ENCODE data around the gene TTI1.

TTI1 gene

DNA sequence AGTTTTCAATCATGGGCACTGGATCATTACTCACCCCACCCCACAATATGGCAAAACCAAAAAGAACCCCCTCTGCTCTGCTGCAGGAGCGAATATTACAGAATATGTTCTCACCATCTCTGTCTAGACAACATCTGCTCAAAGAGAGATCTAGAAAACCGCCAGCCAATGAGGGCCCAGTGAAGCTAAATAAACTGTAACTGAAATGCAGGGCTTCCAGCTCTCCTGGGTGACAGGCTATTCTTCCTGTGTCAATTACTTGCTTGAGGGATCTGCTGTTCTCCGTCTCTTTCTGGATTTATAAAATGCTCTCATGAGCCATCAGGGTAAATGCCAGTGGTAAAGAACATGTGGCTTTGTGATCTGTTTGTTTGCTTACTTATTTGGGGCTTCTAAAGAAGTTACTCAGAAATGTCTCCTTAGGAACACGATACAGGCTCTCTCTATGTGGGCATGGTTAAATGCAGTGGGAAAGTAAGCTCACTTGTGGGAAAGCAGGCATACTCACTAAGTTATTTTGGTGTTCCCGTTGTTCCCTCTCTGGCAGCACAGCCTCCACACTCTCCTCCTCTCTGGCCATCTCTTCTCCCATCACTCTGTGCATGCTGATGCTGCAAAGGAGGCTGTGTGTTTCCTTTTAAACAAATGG lies 44.8 kb downstream of the TTI1 start:
- in situ Hi-C loops (cut with HindIII; ENCODE audit: low sequenced_read_pairs): no loop called here
- peak; percentile 37 for DNase-seq (ENCODE audit: low read depth, low spot score)
- TF ChIP-seq, protein P1, sequence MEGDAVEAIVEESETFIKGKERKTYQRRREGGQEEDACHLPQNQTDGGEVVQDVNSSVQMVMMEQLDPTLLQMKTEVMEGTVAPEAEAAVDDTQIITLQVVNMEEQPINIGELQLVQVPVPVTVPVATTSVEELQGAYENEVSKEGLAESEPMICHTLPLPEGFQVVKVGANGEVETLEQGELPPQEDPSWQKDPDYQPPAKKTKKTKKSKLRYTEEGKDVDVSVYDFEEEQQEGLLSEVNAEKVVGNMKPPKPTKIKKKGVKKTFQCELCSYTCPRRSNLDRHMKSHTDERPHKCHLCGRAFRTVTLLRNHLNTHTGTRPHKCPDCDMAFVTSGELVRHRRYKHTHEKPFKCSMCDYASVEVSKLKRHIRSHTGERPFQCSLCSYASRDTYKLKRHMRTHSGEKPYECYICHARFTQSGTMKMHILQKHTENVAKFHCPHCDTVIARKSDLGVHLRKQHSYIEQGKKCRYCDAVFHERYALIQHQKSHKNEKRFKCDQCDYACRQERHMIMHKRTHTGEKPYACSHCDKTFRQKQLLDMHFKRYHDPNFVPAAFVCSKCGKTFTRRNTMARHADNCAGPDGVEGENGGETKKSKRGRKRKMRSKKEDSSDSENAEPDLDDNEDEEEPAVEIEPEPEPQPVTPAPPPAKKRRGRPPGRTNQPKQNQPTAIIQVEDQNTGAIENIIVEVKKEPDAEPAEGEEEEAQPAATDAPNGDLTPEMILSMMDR (IDR thresholded peaks at IDR 0.05; ENCODE audit: low read depth, low read length): no peak
- no peak overlapping the region for H3K4me3 ChIP-seq (ENCODE audit: low read depth, low read length)

DNA sequence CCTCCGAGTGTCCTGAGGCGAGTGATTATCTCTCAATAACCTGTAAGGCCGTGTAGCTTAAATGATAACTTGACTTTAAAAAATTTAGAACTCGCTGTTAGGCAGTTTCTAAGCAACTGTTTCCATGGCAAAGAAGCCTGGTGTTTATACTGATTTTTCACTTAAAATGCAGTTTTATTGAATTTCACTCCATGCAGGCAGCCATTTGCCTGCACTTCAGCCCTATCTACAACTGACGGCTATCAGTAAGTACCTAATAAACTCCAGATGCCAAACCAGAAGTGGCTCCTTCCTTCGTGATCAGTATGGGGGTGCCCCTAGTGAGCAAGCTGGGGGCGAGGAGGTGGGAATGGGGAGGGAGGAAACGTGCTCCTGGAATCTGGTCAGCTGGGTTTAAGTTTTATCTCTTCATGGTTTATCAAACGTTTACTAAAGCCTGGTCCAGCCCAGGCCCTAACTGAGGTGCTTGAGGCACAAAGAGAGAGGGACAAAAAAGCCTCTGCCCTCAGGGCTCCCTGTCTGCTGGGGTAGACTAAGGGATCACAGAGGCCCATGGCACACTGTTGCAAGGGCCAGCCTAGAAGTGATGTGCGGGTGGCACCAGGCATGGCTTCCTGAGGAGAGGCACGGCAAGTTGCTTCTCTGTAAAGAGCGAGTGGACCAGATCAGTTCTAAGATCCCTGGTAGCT lies 45.5 kb downstream of the TTI1 start:
- TF ChIP-seq, protein P1 (IDR thresholded peaks at IDR 0.05; ENCODE audit: low read depth, low read length): no peak
- no peak for DNase-seq (ENCODE audit: low read depth, low spot score)
- in situ Hi-C loops (cut with HindIII; ENCODE audit: low sequenced_read_pairs): no loop called here

DNA sequence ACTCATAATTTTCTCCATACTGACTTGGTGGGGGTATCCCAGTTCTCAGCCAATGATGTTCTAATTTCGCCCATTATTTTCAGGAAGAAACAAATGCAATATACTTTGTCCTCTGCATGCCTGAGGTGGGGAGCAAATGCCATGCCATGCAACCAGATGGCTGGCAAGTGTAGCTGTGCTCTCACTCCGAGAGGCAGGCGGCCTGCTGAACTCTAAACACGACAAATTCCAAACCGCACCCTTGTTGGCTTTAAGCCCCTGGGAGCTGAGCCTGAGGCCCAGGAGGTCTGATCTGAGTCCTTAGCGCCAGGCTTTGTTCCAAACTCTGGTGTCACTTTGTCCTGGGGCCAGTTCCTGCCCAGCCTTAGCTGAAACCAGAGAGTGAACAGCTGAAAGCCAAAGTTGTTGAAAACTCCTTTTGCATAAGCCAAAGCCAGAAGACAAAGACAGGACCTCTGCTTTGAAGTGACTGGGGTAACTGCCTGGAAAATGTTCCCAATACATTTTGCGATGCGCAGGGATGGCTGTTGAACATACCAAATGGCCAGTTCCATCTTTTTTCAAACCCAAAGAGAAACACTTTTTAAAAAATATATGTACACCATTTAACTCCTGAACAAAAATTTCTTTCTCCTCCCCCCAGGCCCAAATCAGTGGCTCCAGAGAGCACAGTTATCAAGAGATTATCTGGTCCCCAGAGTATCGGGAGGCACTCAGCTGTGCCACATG lies 46.2 kb downstream of the TTI1 start:
- in situ Hi-C loops (cut with HindIII; ENCODE audit: low sequenced_read_pairs): no loop called here
- peak; percentile 55 for DNase-seq (ENCODE audit: low read depth, low spot score)
- TF ChIP-seq, protein P1 (IDR thresholded peaks at IDR 0.05; ENCODE audit: low read depth, low read length): no peak
- H3K4me3 ChIP-seq (ENCODE audit: low read depth, low read length): no peak overlapping the region

More for the DNA sequence above, 45.5 kb downstream of the TTI1 start:
- H3K4me3 ChIP-seq (ENCODE audit: low read depth, low read length): no peak overlapping the region

DNA sequence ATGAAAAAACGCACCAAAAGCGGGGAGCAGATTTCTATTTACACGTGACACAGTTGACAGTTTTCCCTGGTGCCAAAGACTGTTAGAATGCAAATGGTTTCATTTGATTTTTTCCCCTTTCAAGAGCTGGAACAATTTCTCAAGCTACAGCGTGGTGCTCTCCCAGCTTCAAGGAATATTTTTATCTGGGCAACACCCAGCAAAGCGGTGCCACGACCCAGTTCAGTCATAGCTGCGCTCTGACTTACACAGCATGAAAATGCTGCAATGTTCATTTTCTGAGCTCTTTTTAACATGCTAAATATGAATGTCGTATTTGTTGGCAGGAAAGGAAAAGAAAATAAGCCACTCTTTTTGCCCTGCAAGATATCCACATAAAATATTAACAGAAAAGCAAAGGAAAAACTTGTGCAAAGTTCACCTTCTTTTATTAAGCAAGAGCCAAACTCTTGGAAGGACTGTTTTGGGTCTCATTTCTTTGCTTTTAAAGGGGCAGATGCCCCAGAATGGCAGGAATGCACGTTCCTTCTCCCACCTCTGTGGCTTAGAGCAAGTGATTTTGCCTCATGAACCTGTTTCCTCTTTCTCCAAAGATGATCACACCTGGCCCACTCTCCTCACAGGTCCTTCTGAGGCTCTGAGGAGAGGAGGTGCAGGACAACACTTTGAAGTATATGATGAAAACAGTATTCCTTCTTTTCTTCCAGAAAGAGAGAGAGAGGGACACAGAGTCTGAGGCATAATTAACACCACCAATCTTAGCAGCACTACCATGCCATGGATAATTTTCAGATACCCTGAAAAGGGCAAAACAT lies 47.0 kb downstream of the TTI1 start:
- in situ Hi-C loops (cut with HindIII; ENCODE audit: low sequenced_read_pairs): no loop called here
- no peak overlapping the region for H3K4me3 ChIP-seq (ENCODE audit: low read depth, low read length)
- no peak for DNase-seq (ENCODE audit: low read depth, low spot score)
- TF ChIP-seq, protein P1 (IDR thresholded peaks at IDR 0.05; ENCODE audit: low read depth, low read length): no peak

DNA sequence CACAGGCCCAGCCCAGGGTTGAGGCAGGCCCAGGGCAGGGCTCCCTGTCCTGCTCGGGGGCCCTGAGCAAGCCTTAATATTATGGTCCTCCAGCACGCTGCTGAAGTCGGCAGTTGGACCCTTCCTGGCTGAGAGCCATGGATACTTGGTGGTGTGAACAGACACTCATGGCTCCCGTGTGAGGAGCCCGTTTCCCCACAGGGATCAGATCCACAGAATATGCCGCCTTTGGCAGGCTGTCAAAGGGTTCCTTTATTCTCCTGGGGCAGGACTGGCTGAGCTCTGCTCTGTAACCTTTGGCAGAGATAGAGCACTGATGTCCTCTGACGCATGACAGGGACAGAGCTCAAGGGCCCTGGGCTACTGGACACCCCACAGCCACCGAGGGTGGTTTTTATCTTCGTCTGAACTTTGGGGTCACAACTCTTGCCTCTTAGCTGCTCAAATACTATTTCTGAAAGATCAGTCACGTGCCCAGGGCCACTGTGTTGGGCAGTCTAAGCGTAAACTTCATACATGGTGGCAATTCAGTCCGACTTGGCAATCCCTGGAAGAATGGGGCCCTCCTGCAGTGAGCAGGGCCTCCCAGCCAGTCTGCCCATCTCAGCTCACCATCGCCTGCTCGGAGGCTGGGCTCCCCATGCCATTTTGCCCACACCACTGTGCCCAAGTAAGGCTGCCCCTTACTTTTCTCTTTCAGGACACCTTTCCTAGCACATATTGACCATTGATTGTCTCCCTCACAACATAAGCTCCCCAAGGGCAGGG lies 49.1 kb downstream of the TTI1 start:
- in situ Hi-C loops (cut with HindIII; ENCODE audit: low sequenced_read_pairs): no loop called here
- no peak for DNase-seq (ENCODE audit: low read depth, low spot score)
- TF ChIP-seq, protein P1 (IDR thresholded peaks at IDR 0.05; ENCODE audit: low read depth, low read length): no peak

More for the DNA sequence above, 49.1 kb downstream of the TTI1 start:
- H3K4me3 ChIP-seq (ENCODE audit: low read depth, low read length): no peak overlapping the region
